Measurements from ENCODE around the gene DPM3.

- TF ChIP-seq, protein P1, sequence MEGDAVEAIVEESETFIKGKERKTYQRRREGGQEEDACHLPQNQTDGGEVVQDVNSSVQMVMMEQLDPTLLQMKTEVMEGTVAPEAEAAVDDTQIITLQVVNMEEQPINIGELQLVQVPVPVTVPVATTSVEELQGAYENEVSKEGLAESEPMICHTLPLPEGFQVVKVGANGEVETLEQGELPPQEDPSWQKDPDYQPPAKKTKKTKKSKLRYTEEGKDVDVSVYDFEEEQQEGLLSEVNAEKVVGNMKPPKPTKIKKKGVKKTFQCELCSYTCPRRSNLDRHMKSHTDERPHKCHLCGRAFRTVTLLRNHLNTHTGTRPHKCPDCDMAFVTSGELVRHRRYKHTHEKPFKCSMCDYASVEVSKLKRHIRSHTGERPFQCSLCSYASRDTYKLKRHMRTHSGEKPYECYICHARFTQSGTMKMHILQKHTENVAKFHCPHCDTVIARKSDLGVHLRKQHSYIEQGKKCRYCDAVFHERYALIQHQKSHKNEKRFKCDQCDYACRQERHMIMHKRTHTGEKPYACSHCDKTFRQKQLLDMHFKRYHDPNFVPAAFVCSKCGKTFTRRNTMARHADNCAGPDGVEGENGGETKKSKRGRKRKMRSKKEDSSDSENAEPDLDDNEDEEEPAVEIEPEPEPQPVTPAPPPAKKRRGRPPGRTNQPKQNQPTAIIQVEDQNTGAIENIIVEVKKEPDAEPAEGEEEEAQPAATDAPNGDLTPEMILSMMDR (IDR thresholded peaks at IDR 0.05; ENCODE audit: insufficient read depth, low read length): no peak
- TF ChIP-seq, protein P2, sequence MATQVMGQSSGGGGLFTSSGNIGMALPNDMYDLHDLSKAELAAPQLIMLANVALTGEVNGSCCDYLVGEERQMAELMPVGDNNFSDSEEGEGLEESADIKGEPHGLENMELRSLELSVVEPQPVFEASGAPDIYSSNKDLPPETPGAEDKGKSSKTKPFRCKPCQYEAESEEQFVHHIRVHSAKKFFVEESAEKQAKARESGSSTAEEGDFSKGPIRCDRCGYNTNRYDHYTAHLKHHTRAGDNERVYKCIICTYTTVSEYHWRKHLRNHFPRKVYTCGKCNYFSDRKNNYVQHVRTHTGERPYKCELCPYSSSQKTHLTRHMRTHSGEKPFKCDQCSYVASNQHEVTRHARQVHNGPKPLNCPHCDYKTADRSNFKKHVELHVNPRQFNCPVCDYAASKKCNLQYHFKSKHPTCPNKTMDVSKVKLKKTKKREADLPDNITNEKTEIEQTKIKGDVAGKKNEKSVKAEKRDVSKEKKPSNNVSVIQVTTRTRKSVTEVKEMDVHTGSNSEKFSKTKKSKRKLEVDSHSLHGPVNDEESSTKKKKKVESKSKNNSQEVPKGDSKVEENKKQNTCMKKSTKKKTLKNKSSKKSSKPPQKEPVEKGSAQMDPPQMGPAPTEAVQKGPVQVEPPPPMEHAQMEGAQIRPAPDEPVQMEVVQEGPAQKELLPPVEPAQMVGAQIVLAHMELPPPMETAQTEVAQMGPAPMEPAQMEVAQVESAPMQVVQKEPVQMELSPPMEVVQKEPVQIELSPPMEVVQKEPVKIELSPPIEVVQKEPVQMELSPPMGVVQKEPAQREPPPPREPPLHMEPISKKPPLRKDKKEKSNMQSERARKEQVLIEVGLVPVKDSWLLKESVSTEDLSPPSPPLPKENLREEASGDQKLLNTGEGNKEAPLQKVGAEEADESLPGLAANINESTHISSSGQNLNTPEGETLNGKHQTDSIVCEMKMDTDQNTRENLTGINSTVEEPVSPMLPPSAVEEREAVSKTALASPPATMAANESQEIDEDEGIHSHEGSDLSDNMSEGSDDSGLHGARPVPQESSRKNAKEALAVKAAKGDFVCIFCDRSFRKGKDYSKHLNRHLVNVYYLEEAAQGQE (IDR thresholded peaks at IDR 0.05; ENCODE audit: insufficient replicate concordance, low read depth): no peak
- TF ChIP-seq POLR2AphosphoS5 (IDR thresholded peaks at IDR 0.05; ENCODE audit: low read depth) (no peak), SPI1 (IDR thresholded peaks at IDR 0.05; ENCODE audit: borderline replicate concordance, low read depth) (no peak), GABPA (IDR thresholded peaks at IDR 0.05; ENCODE audit: low read depth) (no peak)
Observed at GRCh38 chr1:155110381-155110780, 29.9 kb downstream of the DPM3 start.
